Effector memory CD8-positive, alpha-beta T cell (primary cell): Measurements from ENCODE around the gene NHERF2.

Experiments used
- ATAC-seq: fragments of 150-1000 bp; cut with Tn5 transposase; replicated peaks from 2 replicates; pipeline ENCODE4 v1.10.0; 2021; ENCODE audit warnings: mild to moderate bottlenecking, moderate library complexity
- DNase-seq, 3 experiments: peaks; one replicate each; pipeline ENCODE4 v3.0.0; 2021
- H3K27ac Mint-ChIP-seq, 2 donors: one replicate each; pipeline ENCODE4 v1.8.0; 2022; ENCODE audit warnings: mild to moderate bottlenecking in 2 of 2, mixed read lengths in 2 of 2, moderate library complexity in 2 of 2
- H3K27me3 Mint-ChIP-seq, 2 donors: one replicate each; pipeline ENCODE4 v1.8.0; 2022; ENCODE audit warnings: mixed read lengths in 2 of 2
- H3K36me3 Mint-ChIP-seq: one replicate; pipeline ENCODE4 v1.8.0; 2022; ENCODE audit warnings: mild to moderate bottlenecking, moderate library complexity, mixed read lengths; ENCODE audit not compliant: insufficient read depth
- H3K4me1 Mint-ChIP-seq, 2 donors: one replicate each; pipeline ENCODE4 v1.8.0; 2022; ENCODE audit warnings: low read depth in 2 of 2, mixed read lengths in 2 of 2
- H3K4me3 Mint-ChIP-seq, 2 donors: one replicate each; pipeline ENCODE4 v1.8.0; 2022; ENCODE audit warnings: mild to moderate bottlenecking in 2 of 2, mixed read lengths in 2 of 2, moderate library complexity in 2 of 2
- H3K9me3 Mint-ChIP-seq, 2 donors: one replicate each; pipeline ENCODE4 v1.8.0; 2022; ENCODE audit warnings: mixed read lengths in 2 of 2

The NHERF2 gene

GRCh38 chr16:2064368-2064945 is 37.8 kb downstream of the NHERF2 start:
- Mint-ChIP-seq H3K27ac (no peak overlapping the region), H3K27me3 (no peaks in the 10 kb centered on the region), H3K4me1 (peaks cover 0 to 3% of the 10 kb centered on the region in 2 donors), H3K4me3 (no peak overlapping the region), H3K9me3 (no peaks in the 10 kb centered on the region), H3K36me3 (peaks cover 32% of the 10 kb centered on the region)
- DNase-seq = no peak
- no peak for ATAC-seq

GRCh38 chr16:2066139-2066538 is 39.4 kb downstream of the NHERF2 start:
- H3K4me1 Mint-ChIP-seq = peaks cover 0 to 3% of the 10 kb centered on the region in 2 donors
- no peaks in the 10 kb centered on the region for H3K9me3 Mint-ChIP-seq
- no peak overlapping the region for H3K27ac Mint-ChIP-seq
- DNase-seq = no peak
- no peak overlapping the region for H3K4me3 Mint-ChIP-seq
- H3K36me3 Mint-ChIP-seq = peaks cover 34% of the 10 kb centered on the region
- no peak for ATAC-seq
- no peaks in the 10 kb centered on the region for H3K27me3 Mint-ChIP-seq

GRCh38 chr16:2070576-2071453 is 44.1 kb downstream of the NHERF2 start:
- ATAC-seq (no peak), DNase-seq (no peak)
- Mint-ChIP-seq H3K36me3 (peaks cover 38% of the 10 kb centered on the region), H3K27ac (peak overlapping the region in 1 of 2 donors; percentile 51), H3K4me1 (peaks cover 0 to 2% of the 10 kb centered on the region in 2 donors), H3K9me3 (no peaks in the 10 kb centered on the region), H3K27me3 (no peaks in the 10 kb centered on the region), H3K4me3 (no peak overlapping the region)

GRCh38 chr16:2071454-2072202 is 44.9 kb downstream of the NHERF2 start:
- DNase-seq = no peak
- H3K27me3 Mint-ChIP-seq = no peaks in the 10 kb centered on the region
- H3K4me1 Mint-ChIP-seq = no peaks in the 10 kb centered on the region
- H3K27ac Mint-ChIP-seq = no peak overlapping the region
- no peaks in the 10 kb centered on the region for H3K9me3 Mint-ChIP-seq
- ATAC-seq = no peak
- peaks cover 32% of the 10 kb centered on the region for H3K36me3 Mint-ChIP-seq
- no peak overlapping the region for H3K4me3 Mint-ChIP-seq

GRCh38 chr16:2072926-2073325 is 46.2 kb downstream of the NHERF2 start:
- Mint-ChIP-seq H3K36me3 (peaks cover 33% of the 10 kb centered on the region), H3K9me3 (no peaks in the 10 kb centered on the region), H3K27me3 (no peaks in the 10 kb centered on the region), H3K27ac (no peak overlapping the region), H3K4me1 (no peaks in the 10 kb centered on the region), H3K4me3 (no peak overlapping the region)
- DNase-seq (no peak), ATAC-seq (no peak)

GRCh38 chr16:2074071-2074470 is 47.4 kb downstream of the NHERF2 start:
- H3K9me3 Mint-ChIP-seq = no peaks in the 10 kb centered on the region
- no peak overlapping the region for H3K27ac Mint-ChIP-seq
- H3K27me3 Mint-ChIP-seq = no peaks in the 10 kb centered on the region
- no peak overlapping the region for H3K4me3 Mint-ChIP-seq
- no peak for DNase-seq
- no peak for ATAC-seq
- peaks cover 25% of the 10 kb centered on the region for H3K36me3 Mint-ChIP-seq
- H3K4me1 Mint-ChIP-seq = no peaks in the 10 kb centered on the region

- Mint-ChIP-seq H3K9me3 (no peaks in the 10 kb centered on the region), H3K27ac (no peak overlapping the region), H3K27me3 (no peaks in the 10 kb centered on the region), H3K4me1 (no peaks in the 10 kb centered on the region), H3K4me3 (no peak overlapping the region), H3K36me3 (peaks cover 20% of the 10 kb centered on the region)
- DNase-seq = no peak
- no peak for ATAC-seq
Observed at GRCh38 chr16:2075631-2076030, 48.9 kb downstream of the NHERF2 start.

GRCh38 chr16:2076072-2076865 is 49.6 kb downstream of the NHERF2 start:
- DNase-seq (no peak), ATAC-seq (no peak)
- Mint-ChIP-seq H3K27me3 (no peaks in the 10 kb centered on the region), H3K27ac (no peak overlapping the region), H3K9me3 (no peaks in the 10 kb centered on the region), H3K4me3 (no peak overlapping the region), H3K4me1 (no peaks in the 10 kb centered on the region), H3K36me3 (peaks cover 17% of the 10 kb centered on the region)

- Mint-ChIP-seq H3K9me3 (no peaks in the 10 kb centered on the region), H3K27ac (no peak overlapping the region), H3K4me3 (no peak overlapping the region), H3K27me3 (no peaks in the 10 kb centered on the region), H3K36me3 (peaks cover 18% of the 10 kb centered on the region), H3K4me1 (no peaks in the 10 kb centered on the region)
- DNase-seq (no peak), ATAC-seq (no peak)
Observed at GRCh38 chr16:2077016-2077415, 50.3 kb downstream of the NHERF2 start.

GRCh38 chr16:2077696-2078095 is 51.0 kb downstream of the NHERF2 start:
- Mint-ChIP-seq H3K4me3 (no peak overlapping the region), H3K27me3 (no peaks in the 10 kb centered on the region), H3K27ac (no peak overlapping the region), H3K4me1 (no peaks in the 10 kb centered on the region), H3K9me3 (no peaks in the 10 kb centered on the region), H3K36me3 (peaks cover 23% of the 10 kb centered on the region)
- DNase-seq (no peak), ATAC-seq (no peak)

GRCh38 chr16:2078096-2078495 is 51.4 kb downstream of the NHERF2 start:
- Mint-ChIP-seq H3K27me3 (no peaks in the 10 kb centered on the region), H3K4me3 (no peak overlapping the region), H3K4me1 (peaks cover 0 to 1% of the 10 kb centered on the region in 2 donors), H3K27ac (no peak overlapping the region), H3K36me3 (peaks cover 22% of the 10 kb centered on the region), H3K9me3 (no peaks in the 10 kb centered on the region)
- ATAC-seq (no peak), DNase-seq (no peak)

GRCh38 chr16:2078691-2079090 is 52.0 kb downstream of the NHERF2 start:
- Mint-ChIP-seq H3K4me3 (no peak overlapping the region), H3K9me3 (no peaks in the 10 kb centered on the region), H3K36me3 (peaks cover 20% of the 10 kb centered on the region), H3K27me3 (no peaks in the 10 kb centered on the region), H3K27ac (no peak overlapping the region), H3K4me1 (peaks cover 0 to 2% of the 10 kb centered on the region in 2 donors)
- no peak for ATAC-seq
- DNase-seq = no peak

- peaks cover 0 to 2% of the 10 kb centered on the region in 2 donors for H3K4me1 Mint-ChIP-seq
- H3K27me3 Mint-ChIP-seq = no peaks in the 10 kb centered on the region
- no peak for ATAC-seq
- H3K9me3 Mint-ChIP-seq = no peaks in the 10 kb centered on the region
- H3K4me3 Mint-ChIP-seq = no peak overlapping the region
- DNase-seq = no peak
- no peak overlapping the region for H3K27ac Mint-ChIP-seq
- peaks cover 27% of the 10 kb centered on the region for H3K36me3 Mint-ChIP-seq
Observed at GRCh38 chr16:2079311-2079800, 52.7 kb downstream of the NHERF2 start.
